HCT116 (cell line): ENCODE results near the gene ASMTL. TPM values are rescaled to one million over a fixed set of nuclear protein-coding genes. Genes with fewer than 3 reads are reported as not detected.

Source experiments
- ATAC-seq: fragments of 200-7000 bp; cut with Tn5 transposase; 2 replicates; pipeline ENCODE4 v1.9.1; 2020; ENCODE audit warnings: mild to moderate bottlenecking, moderate library complexity
- BruUV-seq: library from RNA; stranded (reverse); fragments of 400-500 nt; replicated peaks from 2 replicates; lab custom pipeline; 2021; lab: Mats Ljungman, UMichigan
- CTCF ChIA-PET: fragments of 300-600 bp; sonication (Branson Sonifier 250); formaldehyde crosslinking; loops from one replicate; lab custom pipeline; 2021; ENCODE audit warnings: antibody characterized with exemption; lab: Charles Lee
- POLR2A ChIA-PET: fragments of 300-600, 350-600 bp; sonication (Branson Sonifier 250); formaldehyde crosslinking; loops from one replicate; lab custom pipeline; 2021; ENCODE audit warnings: antibody characterized with exemption; lab: Charles Lee
- RAD21 ChIA-PET, 2 experiments: fragments of 300-600 bp; sonication (Branson Sonifier 250); formaldehyde crosslinking; loops; one replicate each; lab custom pipeline; 2023; ENCODE audit warnings: low total read pairs in 2 of 2; ENCODE audit not compliant: uncharacterized antibody in 2 of 2, unreplicated experiment in 2 of 2, low non-redundant PET in 1 of 2; lab: Charles Lee
- DNase-seq: peaks from one replicate; pipeline ENCODE4 v3.0.0-alpha.2; 2010; ENCODE audit warnings: low read depth, low spot score
- H2AFZ ChIP-seq: fragments of 200-600 bp; shearing (Covaris generic), sonication (generic); 2 replicates; pipeline ENCODE4 v1.6.1; 2017; ENCODE audit warnings: low read depth, mixed run types, mixed read lengths, antibody characterized with exemption, low read length; ENCODE audit not compliant: poor library complexity, severe bottlenecking
- H3K27ac ChIP-seq: 2 replicates; pipeline ENCODE4 v1.5.1; 2012; ENCODE audit warnings: low read depth, low read length
- H3K27me3 ChIP-seq: fragments of 200-600 bp; sonication (generic); 2 replicates; pipeline ENCODE4 v1.6.1; 2016; ENCODE audit warnings: mixed run types, low read length, mixed read lengths; ENCODE audit not compliant: insufficient read depth
- H3K36me3 ChIP-seq, 2 experiments: fragments of 200-500 bp in 1 of 2; fragments of 200-600 bp in 1 of 2; sonication (Bioruptor generic) in 1 of 2; sonication (generic) in 1 of 2; 2 replicates each; pipeline versions ENCODE4 v1.5.1 to v1.6.1; 2014 to 2016; ENCODE audit warnings: low read length in 2 of 2, inconsistent platforms in 1 of 2, mixed read lengths in 1 of 2, mixed run types in 1 of 2; ENCODE audit not compliant: insufficient read depth in 2 of 2, control insufficient read depth in 1 of 2
- H3K4me1 ChIP-seq, 2 experiments: fragments of 200-600 bp in 1 of 2; sonication (generic) in 1 of 2; 2 replicates each; pipeline versions ENCODE4 v1.5.1 to v1.6.1; 2012 to 2017; ENCODE audit warnings: low read length in 2 of 2, inconsistent platforms in 1 of 2, mild to moderate bottlenecking in 1 of 2, mixed read lengths in 1 of 2, mixed run types in 1 of 2, moderate library complexity in 1 of 2; ENCODE audit not compliant: insufficient read depth in 2 of 2, control insufficient read depth in 1 of 2
- H3K4me2 ChIP-seq: fragments of 200-600 bp; sonication (generic); 2 replicates; pipeline ENCODE4 v1.6.1; 2017; ENCODE audit warnings: mixed run types, low read length, mixed read lengths
- H3K4me3 ChIP-seq, 2 experiments: fragments of 200-600 bp in 1 of 2; sonication (generic) in 1 of 2; replicated peaks in 1 of 2; 2 replicates each; pipeline ENCODE4 v1.5.1; 2011 to 2016; ENCODE audit warnings: low read length in 2 of 2, control low read depth in 1 of 2, low read depth in 1 of 2, mild to moderate bottlenecking in 1 of 2, mixed read lengths in 1 of 2, mixed run types in 1 of 2
- H3K79me2 ChIP-seq: fragments of 200-600 bp; sonication (generic); 2 replicates; pipeline ENCODE4 v1.6.1; 2017; ENCODE audit warnings: mild to moderate bottlenecking, mixed run types, low read length, moderate library complexity, mixed read lengths; ENCODE audit not compliant: insufficient read depth
- H3K9ac ChIP-seq: fragments of 200-600 bp; sonication (generic); 2 replicates; pipeline ENCODE4 v1.6.1; 2016; ENCODE audit warnings: low read length, mixed read lengths
- H3K9me2 ChIP-seq: fragments of 200-600 bp; sonication (generic), shearing (Covaris generic); 2 replicates; pipeline ENCODE4 v1.6.1; 2017; ENCODE audit warnings: mixed run types, mild to moderate bottlenecking, moderate library complexity; ENCODE audit not compliant: insufficient read depth
- H3K9me3 ChIP-seq, 2 experiments: fragments of 200-500 bp in 1 of 2; fragments of 200-600 bp in 1 of 2; sonication (Bioruptor generic) in 1 of 2; sonication (generic) in 1 of 2; 2 replicates each; pipeline ENCODE4 v1.6.1; 2014 to 2017; ENCODE audit warnings: low read length in 2 of 2, mixed read lengths in 2 of 2, inconsistent platforms in 1 of 2, low read depth in 1 of 2, mild to moderate bottlenecking in 1 of 2, mixed run types in 1 of 2, moderate library complexity in 1 of 2; ENCODE audit not compliant: control insufficient read depth in 1 of 2, insufficient read depth in 1 of 2
- H4K20me1 ChIP-seq: fragments of 200-600 bp; sonication (generic), shearing (Covaris generic); 2 replicates; pipeline ENCODE4 v1.6.1; 2017; ENCODE audit warnings: mixed run types, mild to moderate bottlenecking, moderate library complexity; ENCODE audit not compliant: insufficient read depth
- ATF3 ChIP-seq: IDR thresholded peaks from 2 replicates; pipeline ENCODE4 v1.6.1; 2012
- CBX3 ChIP-seq: IDR thresholded peaks from 2 replicates; pipeline ENCODE4 v1.6.1; 2012; ENCODE audit warnings: low read depth
- CTCF ChIP-seq, 3 experiments: fragments of 200-600 bp in 1 of 3; sonication (generic) in 1 of 3; IDR thresholded peaks in 2 of 3; conservative IDR thresholded peaks in 1 of 3; 2 replicates each; pipeline ENCODE4 v1.5.1; 2012 to 2017; ENCODE audit warnings: low read depth in 2 of 3, low read length in 2 of 3, antibody characterized with exemption in 1 of 3, borderline replicate concordance in 1 of 3, control low read depth in 1 of 3, mild to moderate bottlenecking in 1 of 3, mixed read lengths in 1 of 3, mixed run types in 1 of 3, moderate library complexity in 1 of 3; ENCODE audit not compliant: insufficient read depth in 1 of 3
- EZH2 ChIP-seq: fragments of 200-600 bp; sonication (generic); IDR thresholded peaks from 2 replicates; pipeline ENCODE4 v1.6.1; 2017; ENCODE audit warnings: antibody characterized with exemption, mixed run types
- POLR2A ChIP-seq: IDR thresholded peaks from 2 replicates; pipeline ENCODE4 v1.7.0; 2011; ENCODE audit warnings: borderline replicate concordance; ENCODE audit not compliant: insufficient read depth, insufficient read length; ENCODE audit errors: extremely low read depth
- POLR2AphosphoS5 ChIP-seq: IDR thresholded peaks from 2 replicates; pipeline ENCODE4 v1.6.1; 2011; ENCODE audit warnings: mild to moderate bottlenecking, low read depth, low read length, moderate library complexity
- SIN3A ChIP-seq: IDR thresholded peaks from 2 replicates; pipeline ENCODE4 v1.6.1; 2012; ENCODE audit warnings: low read depth
- SRF ChIP-seq: IDR thresholded peaks from 2 replicates; pipeline ENCODE4 v1.6.1; 2012; ENCODE audit warnings: low read depth
- TCF7L2 ChIP-seq: IDR thresholded peaks from 2 replicates; pipeline ENCODE4 v1.7.0; 2011; ENCODE audit warnings: borderline replicate concordance, inconsistent platforms; ENCODE audit not compliant: insufficient read depth, insufficient read length; ENCODE audit errors: extremely low read depth
- ZNF274 ChIP-seq: fragments of 200-500 bp; sonication (Bioruptor generic); IDR thresholded peaks from 2 replicates; pipeline ENCODE4 v1.6.1; 2014; ENCODE audit warnings: mild to moderate bottlenecking, low read depth, low read length, inconsistent platforms
- intact Hi-C: fragments of 100-400 bp; cut with micrococcal nuclease; formaldehyde crosslinking; loops from 2 replicates; pipeline ENCODE4 v1.10.0; 2022
- total RNA-seq: library from RNA; stranded (reverse); gene quantifications from one replicate; pipeline ENCODE4 v1.2.1, GENCODE V29; 2021; ENCODE audit not compliant: unreplicated experiment
- TF ChIP-seq, protein P1 (sequence below): IDR thresholded peaks from 2 replicates; pipeline ENCODE4 v1.6.1; 2012
- TF ChIP-seq, protein P2 (sequence below): IDR thresholded peaks from 2 replicates; pipeline ENCODE4 v1.6.1; 2012; ENCODE audit warnings: low read depth

The ASMTL gene
- total RNA-seq, 1 experiment from 2014 or later = 59.6 TPM

DNA sequence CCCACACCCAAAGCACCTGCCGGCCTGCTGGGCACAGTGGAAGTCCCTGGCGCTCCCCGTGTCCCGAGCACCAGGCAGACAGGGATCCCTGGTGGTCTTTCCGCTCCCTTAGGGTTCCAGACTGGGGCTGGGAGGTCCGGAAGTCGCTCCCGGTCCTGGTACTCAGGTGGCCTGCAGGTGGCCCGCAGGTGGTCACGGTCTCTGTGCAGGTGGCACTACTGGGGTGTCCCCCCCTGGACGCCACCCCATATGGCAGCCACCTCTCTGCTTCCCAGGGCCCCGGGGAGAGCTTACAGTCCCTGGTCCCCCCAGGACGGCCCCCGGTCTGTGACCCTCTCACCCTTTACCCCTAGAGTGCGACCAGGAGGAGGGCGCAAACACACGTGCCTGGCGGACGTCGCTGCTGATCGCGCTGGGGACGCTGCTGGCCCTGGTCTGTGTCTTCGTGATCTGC, 74.4 kb downstream of the ASMTL start:
- intact Hi-C loops = no loop called here
- no peaks in the 10 kb centered on the region for H4K20me1 ChIP-seq
- H3K79me2 ChIP-seq = no peaks in the 10 kb centered on the region
- DNase-seq (no peak), ATAC-seq (no peak)
- no peak overlapping the region for H3K9ac ChIP-seq
- H3K9me3 ChIP-seq = no peaks in the 10 kb centered on the region
- CTCF ChIA-PET = no interaction called here
- H2AFZ ChIP-seq = no peak overlapping the region
- H3K27me3 ChIP-seq = no peaks in the 10 kb centered on the region
- peaks cover 2 to 18% of the 10 kb centered on the region in 2 experiments; a peak in 3 of 4 replicates for H3K4me1 ChIP-seq
- H3K9me2 ChIP-seq = no peaks in the 10 kb centered on the region
- H3K36me3 ChIP-seq = no peaks in the 10 kb centered on the region
- BruUV-seq = no TSS peak
- POLR2A ChIA-PET = no interaction called here
- no peak overlapping the region for H3K4me3 ChIP-seq
- no peak overlapping the region for H3K27ac ChIP-seq
- no peak overlapping the region for H3K4me2 ChIP-seq
- TF ChIP-seq TCF7L2 (no peak), SIN3A (no peak), ATF3 (no peak), CTCF (IDR thresholded peaks at IDR 0.05 in 2 of 3, conservative IDR thresholded peaks at IDR 0.05 in 1 of 3; ENCODE audit: borderline replicate concordance in 1 of 3, insufficient read depth in 1 of 3, low read depth in 2 of 3, low read length in 2 of 3) (no peak), EZH2 (no peak), POLR2AphosphoS5 (no peak), ZNF274 (no peak), POLR2A (no peak), SRF (no peak), CBX3 (no peak)
- TF ChIP-seq, protein P1, sequence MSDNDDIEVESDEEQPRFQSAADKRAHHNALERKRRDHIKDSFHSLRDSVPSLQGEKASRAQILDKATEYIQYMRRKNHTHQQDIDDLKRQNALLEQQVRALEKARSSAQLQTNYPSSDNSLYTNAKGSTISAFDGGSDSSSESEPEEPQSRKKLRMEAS = no peak
- TF ChIP-seq, protein P2, sequence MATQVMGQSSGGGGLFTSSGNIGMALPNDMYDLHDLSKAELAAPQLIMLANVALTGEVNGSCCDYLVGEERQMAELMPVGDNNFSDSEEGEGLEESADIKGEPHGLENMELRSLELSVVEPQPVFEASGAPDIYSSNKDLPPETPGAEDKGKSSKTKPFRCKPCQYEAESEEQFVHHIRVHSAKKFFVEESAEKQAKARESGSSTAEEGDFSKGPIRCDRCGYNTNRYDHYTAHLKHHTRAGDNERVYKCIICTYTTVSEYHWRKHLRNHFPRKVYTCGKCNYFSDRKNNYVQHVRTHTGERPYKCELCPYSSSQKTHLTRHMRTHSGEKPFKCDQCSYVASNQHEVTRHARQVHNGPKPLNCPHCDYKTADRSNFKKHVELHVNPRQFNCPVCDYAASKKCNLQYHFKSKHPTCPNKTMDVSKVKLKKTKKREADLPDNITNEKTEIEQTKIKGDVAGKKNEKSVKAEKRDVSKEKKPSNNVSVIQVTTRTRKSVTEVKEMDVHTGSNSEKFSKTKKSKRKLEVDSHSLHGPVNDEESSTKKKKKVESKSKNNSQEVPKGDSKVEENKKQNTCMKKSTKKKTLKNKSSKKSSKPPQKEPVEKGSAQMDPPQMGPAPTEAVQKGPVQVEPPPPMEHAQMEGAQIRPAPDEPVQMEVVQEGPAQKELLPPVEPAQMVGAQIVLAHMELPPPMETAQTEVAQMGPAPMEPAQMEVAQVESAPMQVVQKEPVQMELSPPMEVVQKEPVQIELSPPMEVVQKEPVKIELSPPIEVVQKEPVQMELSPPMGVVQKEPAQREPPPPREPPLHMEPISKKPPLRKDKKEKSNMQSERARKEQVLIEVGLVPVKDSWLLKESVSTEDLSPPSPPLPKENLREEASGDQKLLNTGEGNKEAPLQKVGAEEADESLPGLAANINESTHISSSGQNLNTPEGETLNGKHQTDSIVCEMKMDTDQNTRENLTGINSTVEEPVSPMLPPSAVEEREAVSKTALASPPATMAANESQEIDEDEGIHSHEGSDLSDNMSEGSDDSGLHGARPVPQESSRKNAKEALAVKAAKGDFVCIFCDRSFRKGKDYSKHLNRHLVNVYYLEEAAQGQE = no peak
- RAD21 ChIA-PET = no interaction called here
